Bronchial epithelial cell (primary cell): ENCODE results near the gene CACNA1E. TPM values are rescaled to one million over a fixed set of nuclear protein-coding genes. Genes with fewer than 3 reads are reported as not detected.
A peak's percentile ranks its signal among the peaks of the same experiment; 100 is the strongest.

Source experiments
- DNase-seq: peaks from one replicate; pipeline ENCODE4 v3.0.0-alpha.2; 2010; ENCODE audit warnings: low read depth
- FAIRE-seq: peaks from 2 replicates; lab custom pipeline; 2011; peaks lifted over from hg19 to GRCh38; lab: Jason Lieb, UNC
- H3K27me3 ChIP-seq: 2 replicates; pipeline ENCODE4 v1.5.1; 2011; ENCODE audit warnings: low read length; ENCODE audit not compliant: control insufficient read depth, insufficient read depth
- H3K36me3 ChIP-seq: 2 replicates; pipeline ENCODE4 v1.5.1; 2011; ENCODE audit warnings: low read length; ENCODE audit not compliant: control insufficient read depth, insufficient read depth
- H3K4me3 ChIP-seq: 2 replicates; pipeline ENCODE4 v1.5.1; 2011; ENCODE audit warnings: mild to moderate bottlenecking, low read depth, low read length, control low read depth
- CTCF ChIP-seq: IDR thresholded peaks from 2 replicates; pipeline ENCODE4 v1.5.1; 2011; ENCODE audit warnings: mild to moderate bottlenecking, moderate library complexity, low read length, control low read depth, inconsistent platforms; ENCODE audit not compliant: insufficient read depth, severe bottlenecking
- total RNA-seq: library from RNA; depleted of rRNA; stranded (reverse); fragments of >200 nt; gene quantifications from 2 replicates; pipeline ENCODE4 v1.2.1, GENCODE V29; 2014

Gene CACNA1E
- total RNA-seq, 1 donor from 2014 or later = not detected

GRCh38 chr1:181765451-181766026 lies 282.2 kb downstream of the CACNA1E start:
- DNase-seq = no peak
- Histone ChIP-seq H3K27me3 (no peaks in the 10 kb centered on the region), H3K4me3 (no peak overlapping the region), H3K36me3 (no peaks in the 10 kb centered on the region)
- peak; percentile 43 for FAIRE-seq
- no peak for TF ChIP-seq CTCF

GRCh38 chr1:181767001-181767708 lies 283.8 kb downstream of the CACNA1E start:
- DNase-seq (no peak), FAIRE-seq (no peak)
- no peaks in the 10 kb centered on the region for H3K36me3 ChIP-seq
- no peak overlapping the region for H3K4me3 ChIP-seq
- no peak for TF ChIP-seq CTCF
- H3K27me3 ChIP-seq = no peaks in the 10 kb centered on the region

GRCh38 chr1:181768211-181768929 lies 285.1 kb downstream of the CACNA1E start:
- TF ChIP-seq CTCF = no peak
- peak; percentile 99 for DNase-seq
- FAIRE-seq = peak; percentile 64
- no peak overlapping the region for H3K4me3 ChIP-seq
- no peaks in the 10 kb centered on the region for H3K36me3 ChIP-seq
- H3K27me3 ChIP-seq = no peaks in the 10 kb centered on the region

- H3K27me3 ChIP-seq = no peaks in the 10 kb centered on the region
- peak; percentile 71 for DNase-seq
- no peak for TF ChIP-seq CTCF
- no peaks in the 10 kb centered on the region for H3K36me3 ChIP-seq
- no peak for FAIRE-seq
- H3K4me3 ChIP-seq = no peak overlapping the region
Observed at GRCh38 chr1:181768930-181769280, 285.6 kb downstream of the CACNA1E start.

GRCh38 chr1:181769846-181770245 lies 286.5 kb downstream of the CACNA1E start:
- TF ChIP-seq CTCF = no peak
- FAIRE-seq (no peak), DNase-seq (no peak)
- H3K36me3 ChIP-seq = no peaks in the 10 kb centered on the region
- no peaks in the 10 kb centered on the region for H3K27me3 ChIP-seq
- H3K4me3 ChIP-seq = no peak overlapping the region
